MM.1S (cell line): Measurements from ENCODE around the gene NEXN.

Experiments used
- CTCF ChIP-seq: fragments of 300-600 bp; sonication (generic); IDR thresholded peaks from 2 replicates; pipeline ENCODE4 v1.5.1; 2016; ENCODE audit warnings: antibody characterized with exemption, low read length, mixed read lengths
- EZH2 ChIP-seq: fragments of 300-600 bp; sonication (generic); optimal IDR thresholded peaks from 2 replicates; pipeline ENCODE3; 2017; ENCODE audit warnings: low read depth, mild to moderate bottlenecking, antibody characterized with exemption, low read length, mixed read lengths

GRCh38 chr1:77888781-77889642 is 588 bp downstream of the NEXN start:
- TF ChIP-seq CTCF (no peak), EZH2 (no peak)
